ENCODE data around the gene DHFR. TPM values are rescaled to one million over a fixed set of nuclear protein-coding genes. Genes with fewer than 3 reads are reported as not detected.

DHFR gene
- total RNA-seq, 1 donor from 2014 or later: 14.4 TPM

Other genes with a start within 250 kb of the DHFR start
- gene ZFYVE16, start 246.9 kb downstream of the DHFR start, total RNA-seq: 48.5 and 48.8 TPM in 2 replicates
- gene FAM151B, start 166.9 kb downstream of the DHFR start, total RNA-seq: 2.9 and 4.4 TPM in 2 replicates
- 0.10 and 0.20 TPM in 2 replicates for gene ANKRD34B, start 84.7 kb downstream of the DHFR start, total RNA-seq
- gene MSH3, start 331 bp downstream of the DHFR start, total RNA-seq: 15.4 and 16.1 TPM in 2 replicates

Measured in astrocyte (in vitro differentiated cells and primary cell).